Esophagus (tissue), 2 donors: ENCODE results near the gene CCNQ. TPM values are rescaled to one million over a fixed set of nuclear protein-coding genes. Genes with fewer than 3 reads are reported as not detected.

ENCODE experiments used
- H3K27ac ChIP-seq, 2 donors: one replicate each; pipeline ENCODE4 v1.5.1; 2013; ENCODE audit warnings: low read depth in 2 of 2, mild to moderate bottlenecking in 2 of 2, inconsistent platforms in 1 of 2, low read length in 1 of 2, moderate library complexity in 1 of 2
- H3K27me3 ChIP-seq, 2 donors: one replicate each; pipeline ENCODE4 v1.6.1; 2013; ENCODE audit warnings: low read length in 2 of 2, control low read depth in 1 of 2, mild to moderate bottlenecking in 1 of 2; ENCODE audit not compliant: insufficient read depth in 2 of 2, control insufficient read depth in 1 of 2
- H3K36me3 ChIP-seq, 2 donors: one replicate each; pipeline ENCODE4 v1.6.1; 2013; ENCODE audit warnings: low read length in 1 of 2; ENCODE audit not compliant: control insufficient read depth in 2 of 2, insufficient read depth in 2 of 2
- H3K4me1 ChIP-seq, 2 donors: one replicate each; pipeline ENCODE4 v1.6.1; 2013; ENCODE audit warnings: low read length in 1 of 2; ENCODE audit not compliant: control insufficient read depth in 2 of 2, insufficient read depth in 2 of 2
- H3K4me3 ChIP-seq, 2 donors: one replicate each; pipeline ENCODE4 v1.5.1; 2013; ENCODE audit warnings: low read length in 2 of 2, mild to moderate bottlenecking in 2 of 2, low read depth in 1 of 2, moderate library complexity in 1 of 2
- H3K9me3 ChIP-seq, 2 donors: one replicate each; pipeline ENCODE4 v1.6.1; 2013; ENCODE audit warnings: mild to moderate bottlenecking in 2 of 2, low read depth in 1 of 2, low read length in 1 of 2, moderate library complexity in 1 of 2; ENCODE audit not compliant: control insufficient read depth in 2 of 2, insufficient read depth in 1 of 2
- WGBS, 2 donors: extraction: QIAGEN DNeasy Blood & Tissue Kit; methylation state at CpG; one replicate each; pipeline ENCODE4 v1.1.7; 2013; 5-methylcytosine and 5-hydroxymethylcytosine counted together
- polyA plus RNA-seq, 2 donors: library from polyadenylated mRNA; stranded (reverse); fragments of 200-250 nt; gene quantifications; one replicate each; pipeline ENCODE4 v1.2.3, GENCODE V29; 2013
- donor health status: healthy with polysubstance abuse.
- donor health status: Bipolar disorder and iron deficiency.

CCNQ gene
- polyA plus RNA-seq, 2 donors: 20.1 to 24.7 TPM

DNA sequence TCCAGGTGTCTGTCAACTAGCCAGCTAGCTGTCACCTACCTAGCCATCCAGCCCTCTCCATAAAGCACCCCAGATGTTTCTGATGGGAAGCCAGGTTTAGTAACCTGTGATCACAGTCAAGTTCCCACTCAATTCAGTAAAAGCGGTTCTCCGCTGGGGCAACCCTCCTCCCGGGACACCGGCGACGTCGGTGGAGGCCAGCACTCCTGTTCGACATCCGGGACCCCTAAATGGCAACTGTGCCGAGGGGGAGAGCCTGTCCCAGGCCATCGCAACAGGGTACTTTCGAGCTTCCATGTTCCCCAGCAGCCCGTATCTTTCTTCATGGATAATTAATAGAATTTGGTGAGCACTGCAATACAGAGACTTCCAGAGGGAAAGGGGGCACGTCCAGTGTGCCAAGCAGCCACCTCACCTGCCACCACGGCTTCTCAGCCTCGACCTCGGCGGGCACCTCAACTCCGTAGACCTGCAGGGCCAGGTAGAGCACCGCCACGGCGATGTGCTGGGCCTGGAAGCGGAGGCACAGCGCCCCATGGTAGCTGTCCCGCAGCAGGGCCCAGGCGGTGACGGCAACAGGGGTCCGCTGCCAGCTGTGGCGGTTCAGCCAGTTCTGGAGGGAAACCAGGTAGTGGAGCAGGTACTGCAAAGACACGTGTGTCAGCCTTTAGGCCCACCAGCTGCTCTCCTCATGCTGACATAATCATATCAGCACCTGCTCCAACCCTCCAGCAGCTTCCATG, 6.7 kb downstream of the CCNQ start:
- H3K4me1 ChIP-seq: peaks cover 0 to 6% of the 10 kb centered on the region in 2 donors
- H3K27ac ChIP-seq: no peak overlapping the region
- H3K27me3 ChIP-seq: no peaks in the 10 kb centered on the region
- H3K9me3 ChIP-seq: no peaks in the 10 kb centered on the region
- peaks cover 5 to 24% of the 10 kb centered on the region in 2 donors for H3K36me3 ChIP-seq
- 90 to 96% methylated on average over 30 of the region's 30 CpGs for WGBS, 2 donors
- no peak overlapping the region for H3K4me3 ChIP-seq

DNA sequence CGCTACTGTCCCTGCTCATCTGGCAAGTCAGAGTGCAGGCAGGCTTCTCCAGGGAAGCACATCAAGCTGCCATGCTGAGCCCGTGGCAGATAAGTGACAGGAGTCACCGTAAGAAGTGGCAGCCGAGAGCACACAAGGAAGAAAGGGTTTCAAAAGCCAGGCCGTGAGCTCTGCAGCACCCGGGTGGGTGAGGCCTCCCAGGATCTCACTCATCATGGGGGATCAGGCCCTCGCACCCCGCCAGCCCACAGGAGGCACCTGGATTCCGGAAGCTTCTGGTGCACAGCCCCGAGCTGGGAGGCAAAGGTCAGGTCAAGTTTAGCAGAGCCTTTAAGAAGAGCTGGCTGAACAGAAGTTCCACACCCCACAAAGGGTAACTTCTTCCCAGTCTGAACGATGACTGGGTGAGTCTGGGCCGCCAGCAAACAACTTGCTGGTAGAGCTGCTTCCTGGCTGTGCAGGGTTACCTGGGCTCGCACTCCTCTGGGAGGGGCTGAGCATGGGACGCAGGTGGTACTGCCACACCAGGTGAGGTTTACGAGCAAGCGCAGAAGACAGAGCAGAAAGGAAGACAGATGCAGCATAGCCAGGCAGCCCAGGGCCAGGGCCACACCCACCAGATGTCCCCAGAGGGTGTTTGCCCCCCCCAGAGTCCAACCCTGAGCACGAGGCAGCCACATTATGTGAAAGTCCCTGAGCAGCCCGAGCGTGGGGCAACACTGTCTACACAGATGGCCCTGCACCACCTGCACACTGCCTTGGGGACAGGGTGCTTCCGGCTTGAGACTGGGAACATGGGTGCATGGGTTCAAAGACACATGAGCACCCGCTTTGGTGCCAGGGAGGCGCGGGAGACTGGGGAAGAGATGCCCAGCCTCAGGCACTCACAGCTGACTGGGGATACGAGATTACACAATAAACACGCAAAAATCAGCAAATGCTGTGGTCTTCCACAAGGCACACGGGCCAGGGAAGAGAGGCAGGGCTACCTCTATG, 7.7 kb downstream of the CCNQ start:
- Histone ChIP-seq H3K4me3 (no peak overlapping the region), H3K9me3 (no peaks in the 10 kb centered on the region), H3K27me3 (no peaks in the 10 kb centered on the region), H3K4me1 (peaks cover 0 to 6% of the 10 kb centered on the region in 2 donors), H3K36me3 (peaks cover 5 to 25% of the 10 kb centered on the region in 2 donors), H3K27ac (no peak overlapping the region)
- 82 to 89% methylated on average over 26 of the region's 26 CpGs for WGBS, 2 donors

- WGBS, 2 donors: 94 to 97% methylated on average over 28 to 29 of the region's 29 CpGs
- no peak overlapping the region for H3K27ac ChIP-seq
- no peaks in the 10 kb centered on the region for H3K9me3 ChIP-seq
- no peaks in the 10 kb centered on the region for H3K27me3 ChIP-seq
- no peak overlapping the region for H3K4me3 ChIP-seq
- H3K4me1 ChIP-seq: no peaks in the 10 kb centered on the region
- H3K36me3 ChIP-seq: peaks cover 5 to 23% of the 10 kb centered on the region in 2 donors
Measured at GRCh38 chrX:153588782-153589446, 10.0 kb downstream of the CCNQ start.

DNA sequence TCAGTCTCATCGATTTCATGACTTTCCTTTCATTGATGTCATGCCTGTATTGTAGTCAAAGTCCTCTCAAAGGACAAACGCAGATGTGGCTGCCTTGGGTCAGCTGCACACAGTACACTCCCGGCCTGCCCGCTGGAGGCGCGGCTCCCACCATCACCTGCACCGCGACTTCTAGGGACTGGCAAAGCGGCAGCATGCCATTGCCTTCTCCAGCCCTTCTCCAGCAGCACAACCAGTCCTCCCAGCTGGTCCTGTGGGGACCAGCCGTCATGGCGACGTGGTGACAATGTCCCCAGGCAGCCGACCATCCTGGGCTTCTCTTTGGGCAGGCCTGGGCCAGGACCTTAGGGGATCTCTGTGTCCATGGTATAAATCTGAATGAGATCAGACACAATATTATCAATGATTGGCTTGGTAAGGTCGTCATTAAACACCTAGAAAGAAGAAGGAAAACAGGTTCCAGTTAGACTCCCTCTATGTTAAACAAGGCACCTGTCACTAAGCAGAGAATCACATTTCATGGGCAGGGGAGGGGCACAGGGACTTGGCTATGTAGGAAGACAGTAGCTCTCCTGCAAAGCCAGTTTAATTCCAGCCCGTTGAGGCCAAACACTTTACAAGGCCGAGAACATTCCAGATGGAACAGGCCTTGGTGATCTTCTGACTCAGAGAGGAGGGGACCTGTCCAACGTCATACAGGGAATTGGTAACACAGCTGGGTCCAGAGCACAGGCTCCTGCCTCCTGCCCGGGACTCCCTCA, 10.7 kb downstream of the CCNQ start:
- 89 to 92% methylated on average over 18 of the region's 18 CpGs for WGBS, 2 donors

GRCh38 chrX:153587342-153587741, 11.6 kb downstream of the CCNQ start:
- Histone ChIP-seq H3K4me1 (no peaks in the 10 kb centered on the region), H3K4me3 (no peak overlapping the region), H3K27ac (no peak overlapping the region), H3K27me3 (no peaks in the 10 kb centered on the region), H3K9me3 (no peaks in the 10 kb centered on the region), H3K36me3 (peaks cover 3 to 13% of the 10 kb centered on the region in 2 donors)
- WGBS, 2 donors: 89 to 98% methylated on average over 10 of the region's 10 CpGs

More for the DNA sequence above, 10.7 kb downstream of the CCNQ start:
- H3K9me3 ChIP-seq: no peaks in the 10 kb centered on the region
- H3K27ac ChIP-seq: no peak overlapping the region
- no peaks in the 10 kb centered on the region for H3K27me3 ChIP-seq
- H3K4me3 ChIP-seq: no peak overlapping the region
- H3K4me1 ChIP-seq: no peaks in the 10 kb centered on the region
- H3K36me3 ChIP-seq: peaks cover 5 to 17% of the 10 kb centered on the region in 2 donors

GRCh38 chrX:153585827-153586226, 13.1 kb downstream of the CCNQ start:
- peaks cover 0 to 7% of the 10 kb centered on the region in 2 donors for H3K36me3 ChIP-seq
- 73 to 88% methylated on average over 4 of the region's 4 CpGs for WGBS, 2 donors
- H3K27me3 ChIP-seq: no peaks in the 10 kb centered on the region

DNA sequence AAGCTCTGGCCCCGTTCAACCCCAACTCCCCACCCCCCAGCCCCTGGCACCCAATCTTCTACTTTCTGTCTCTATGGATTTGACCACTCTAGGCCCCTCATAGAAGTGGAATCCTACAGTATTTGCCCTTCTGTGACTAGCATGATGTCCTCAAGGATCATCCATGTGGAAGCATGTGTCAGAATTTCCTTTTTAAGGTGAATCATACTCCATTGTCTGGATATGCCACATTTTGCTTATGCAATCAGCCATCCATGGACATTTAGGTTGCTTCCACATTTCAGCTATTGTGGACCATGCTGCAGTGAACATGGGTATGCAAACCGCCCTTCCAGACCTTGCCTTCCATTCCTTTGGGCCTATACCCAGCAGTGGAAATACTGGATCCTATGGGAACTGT, 15.5 kb downstream of the CCNQ start:
- H3K36me3 ChIP-seq: peaks cover 0 to 5% of the 10 kb centered on the region in 2 donors
- 58 to 73% methylated on average over 2 of the region's 2 CpGs for WGBS, 2 donors
- peaks cover 0 to 4% of the 10 kb centered on the region in 2 donors for H3K27me3 ChIP-seq
- H3K4me3 ChIP-seq: no peak overlapping the region
- no peaks in the 10 kb centered on the region for H3K9me3 ChIP-seq
- H3K4me1 ChIP-seq: no peaks in the 10 kb centered on the region
- no peak overlapping the region for H3K27ac ChIP-seq

More at GRCh38 chrX:153585827-153586226, 13.1 kb downstream of the CCNQ start:
- no peaks in the 10 kb centered on the region for H3K9me3 ChIP-seq
- no peak overlapping the region for H3K4me3 ChIP-seq
- no peak overlapping the region for H3K27ac ChIP-seq
- H3K4me1 ChIP-seq: no peaks in the 10 kb centered on the region

DNA sequence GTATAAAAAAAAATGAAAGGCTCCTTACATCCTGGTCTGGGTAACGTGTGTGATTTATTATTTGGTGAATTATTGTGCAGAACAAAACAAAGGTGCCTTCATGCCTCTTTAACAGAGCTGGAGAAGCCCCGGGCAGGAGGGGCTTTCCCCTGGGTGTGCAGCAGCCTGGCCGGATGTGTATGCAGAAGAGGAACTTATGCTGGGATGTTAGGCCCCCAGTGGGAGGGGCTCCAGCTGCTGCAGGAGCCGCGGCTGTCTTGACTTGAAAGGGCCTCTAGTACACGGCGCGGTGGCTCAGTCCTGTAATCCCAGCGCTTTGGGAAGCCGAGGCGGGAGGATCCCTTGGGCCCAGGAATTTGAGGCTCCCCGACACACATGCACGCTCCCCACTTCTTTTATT, 16.0 kb downstream of the CCNQ start:
- H3K4me3 ChIP-seq: no peak overlapping the region
- peaks cover 0 to 3% of the 10 kb centered on the region in 2 donors for H3K36me3 ChIP-seq
- no peaks in the 10 kb centered on the region for H3K9me3 ChIP-seq
- H3K4me1 ChIP-seq: no peaks in the 10 kb centered on the region
- WGBS, 2 donors: 7 to 45% methylated on average over 13 of the region's 13 CpGs
- no peak overlapping the region for H3K27ac ChIP-seq
- peaks cover 0 to 4% of the 10 kb centered on the region in 2 donors for H3K27me3 ChIP-seq
